HEK293 (cell line): ENCODE measurements around the gene CYP11A1.
A peak's percentile ranks its signal among the peaks of the same experiment; 100 is the strongest.

Source experiments
- KLF1 ChIP-seq: fragments of 450-650 bp; formaldehyde crosslinking; IDR thresholded peaks from 2 replicates; pipeline ENCODE4 v1.5.1; 2016; ENCODE audit warnings: missing biosample characterization, missing genetic modification characterization
- RBAK ChIP-seq: fragments of 450-650 bp; formaldehyde crosslinking; IDR thresholded peaks from 2 replicates; pipeline ENCODE4 v1.5.1; 2016; ENCODE audit warnings: missing biosample characterization, missing genetic modification characterization
- YY1 ChIP-seq: fragments of 450-650 bp; formaldehyde crosslinking; IDR thresholded peaks from 2 replicates; pipeline ENCODE4 v1.5.1; 2018; ENCODE audit warnings: missing biosample characterization, missing genetic modification characterization
- ZNF274 ChIP-seq, 2 experiments: fragments of 200-500 bp in 1 of 2; fragments of 450-650 bp in 1 of 2; sonication (Bioruptor generic) in 1 of 2; formaldehyde crosslinking in 1 of 2; IDR thresholded peaks; 2 replicates each; pipeline versions ENCODE4 v1.5.1 to v1.6.1; 2014 to 2016; ENCODE audit warnings: borderline replicate concordance in 1 of 2, inconsistent platforms in 1 of 2, low read length in 1 of 2, missing biosample characterization in 1 of 2, missing genetic modification characterization in 1 of 2
- ZNF292 ChIP-seq: fragments of 450-650 bp; formaldehyde crosslinking; IDR thresholded peaks from 2 replicates; pipeline ENCODE4 v1.5.1; 2016; ENCODE audit warnings: low read depth, missing biosample characterization, missing genetic modification characterization, borderline replicate concordance
- ZNF670 ChIP-seq: fragments of 450-650 bp; formaldehyde crosslinking; IDR thresholded peaks from 2 replicates; pipeline ENCODE4 v1.5.1; 2016; ENCODE audit warnings: missing biosample characterization, missing genetic modification characterization, low read depth
- ZNF677 ChIP-seq: fragments of 450-650 bp; IDR thresholded peaks from 2 replicates; pipeline ENCODE4 v1.5.0; 2018; ENCODE audit warnings: missing biosample characterization, mild to moderate bottlenecking, missing genetic modification characterization, moderate library complexity
- TF ChIP-seq, protein P1 (sequence below): fragments of 450-650 bp; formaldehyde crosslinking; IDR thresholded peaks from 2 replicates; pipeline ENCODE4 v1.5.1; 2016; ENCODE audit warnings: missing biosample characterization, missing genetic modification characterization
- TF ChIP-seq, protein P2 (sequence below): fragments of 450-650 bp; formaldehyde crosslinking; IDR thresholded peaks from 2 replicates; pipeline ENCODE4 v1.5.0; 2017; ENCODE audit warnings: missing biosample characterization, missing genetic modification characterization, borderline replicate concordance
- TF ChIP-seq, protein P3 (sequence below): IDR thresholded peaks from 2 replicates; pipeline ENCODE4 v1.6.1; 2011; ENCODE audit warnings: mild to moderate bottlenecking, low read depth, low read length, borderline replicate concordance

DNA sequence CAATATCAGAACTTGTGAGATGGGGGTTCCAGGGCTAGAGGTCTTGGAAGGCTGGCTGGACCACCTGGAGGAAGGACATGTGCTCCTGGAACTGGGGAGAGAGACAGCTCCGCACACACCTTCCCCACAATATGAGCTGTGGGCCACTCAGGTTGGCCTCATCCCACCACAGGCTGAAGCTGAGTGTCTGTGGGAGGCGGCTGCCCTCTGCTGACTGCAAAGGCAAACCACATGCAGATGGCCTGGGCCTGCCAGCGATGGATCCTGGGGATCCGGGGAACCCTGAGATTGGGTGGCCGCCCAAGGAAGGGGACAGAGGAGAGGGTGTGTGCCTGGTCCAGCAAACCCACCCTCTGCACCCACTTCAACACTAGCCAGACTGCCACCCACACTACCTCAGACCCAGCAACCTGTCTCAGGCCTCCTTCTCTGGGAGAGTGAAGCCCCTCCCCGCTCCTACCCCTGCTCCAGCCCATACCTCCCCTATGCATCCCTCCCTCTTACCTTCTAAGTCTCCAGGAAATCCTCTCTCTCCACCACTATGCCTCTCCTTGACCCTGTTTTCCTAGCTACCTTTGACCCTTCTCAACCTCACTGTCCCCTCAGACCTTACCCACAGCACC lies 44.8 kb downstream of the CYP11A1 start:
- TF ChIP-seq, protein P1, sequence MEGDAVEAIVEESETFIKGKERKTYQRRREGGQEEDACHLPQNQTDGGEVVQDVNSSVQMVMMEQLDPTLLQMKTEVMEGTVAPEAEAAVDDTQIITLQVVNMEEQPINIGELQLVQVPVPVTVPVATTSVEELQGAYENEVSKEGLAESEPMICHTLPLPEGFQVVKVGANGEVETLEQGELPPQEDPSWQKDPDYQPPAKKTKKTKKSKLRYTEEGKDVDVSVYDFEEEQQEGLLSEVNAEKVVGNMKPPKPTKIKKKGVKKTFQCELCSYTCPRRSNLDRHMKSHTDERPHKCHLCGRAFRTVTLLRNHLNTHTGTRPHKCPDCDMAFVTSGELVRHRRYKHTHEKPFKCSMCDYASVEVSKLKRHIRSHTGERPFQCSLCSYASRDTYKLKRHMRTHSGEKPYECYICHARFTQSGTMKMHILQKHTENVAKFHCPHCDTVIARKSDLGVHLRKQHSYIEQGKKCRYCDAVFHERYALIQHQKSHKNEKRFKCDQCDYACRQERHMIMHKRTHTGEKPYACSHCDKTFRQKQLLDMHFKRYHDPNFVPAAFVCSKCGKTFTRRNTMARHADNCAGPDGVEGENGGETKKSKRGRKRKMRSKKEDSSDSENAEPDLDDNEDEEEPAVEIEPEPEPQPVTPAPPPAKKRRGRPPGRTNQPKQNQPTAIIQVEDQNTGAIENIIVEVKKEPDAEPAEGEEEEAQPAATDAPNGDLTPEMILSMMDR (tag by site-specific recombination): peak; percentile 96
- TF ChIP-seq ZNF292 (tag by site-specific recombination) (no peak), RBAK (tag by site-specific recombination) (no peak), YY1 (tag by site-specific recombination) (no peak), ZNF670 (tag by site-specific recombination) (no peak), ZNF677 (no peak), ZNF274 (IDR thresholded peaks at IDR 0.05; ENCODE audit: low read length) (no peak), ZNF274 (tag by site-specific recombination; IDR thresholded peaks at IDR 0.05; ENCODE audit: borderline replicate concordance) (no peak), KLF1 (tag by site-specific recombination) (no peak)
- TF ChIP-seq, protein P2, sequence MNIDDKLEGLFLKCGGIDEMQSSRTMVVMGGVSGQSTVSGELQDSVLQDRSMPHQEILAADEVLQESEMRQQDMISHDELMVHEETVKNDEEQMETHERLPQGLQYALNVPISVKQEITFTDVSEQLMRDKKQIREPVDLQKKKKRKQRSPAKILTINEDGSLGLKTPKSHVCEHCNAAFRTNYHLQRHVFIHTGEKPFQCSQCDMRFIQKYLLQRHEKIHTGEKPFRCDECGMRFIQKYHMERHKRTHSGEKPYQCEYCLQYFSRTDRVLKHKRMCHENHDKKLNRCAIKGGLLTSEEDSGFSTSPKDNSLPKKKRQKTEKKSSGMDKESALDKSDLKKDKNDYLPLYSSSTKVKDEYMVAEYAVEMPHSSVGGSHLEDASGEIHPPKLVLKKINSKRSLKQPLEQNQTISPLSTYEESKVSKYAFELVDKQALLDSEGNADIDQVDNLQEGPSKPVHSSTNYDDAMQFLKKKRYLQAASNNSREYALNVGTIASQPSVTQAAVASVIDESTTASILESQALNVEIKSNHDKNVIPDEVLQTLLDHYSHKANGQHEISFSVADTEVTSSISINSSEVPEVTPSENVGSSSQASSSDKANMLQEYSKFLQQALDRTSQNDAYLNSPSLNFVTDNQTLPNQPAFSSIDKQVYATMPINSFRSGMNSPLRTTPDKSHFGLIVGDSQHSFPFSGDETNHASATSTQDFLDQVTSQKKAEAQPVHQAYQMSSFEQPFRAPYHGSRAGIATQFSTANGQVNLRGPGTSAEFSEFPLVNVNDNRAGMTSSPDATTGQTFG: no peak
- TF ChIP-seq, protein P3, sequence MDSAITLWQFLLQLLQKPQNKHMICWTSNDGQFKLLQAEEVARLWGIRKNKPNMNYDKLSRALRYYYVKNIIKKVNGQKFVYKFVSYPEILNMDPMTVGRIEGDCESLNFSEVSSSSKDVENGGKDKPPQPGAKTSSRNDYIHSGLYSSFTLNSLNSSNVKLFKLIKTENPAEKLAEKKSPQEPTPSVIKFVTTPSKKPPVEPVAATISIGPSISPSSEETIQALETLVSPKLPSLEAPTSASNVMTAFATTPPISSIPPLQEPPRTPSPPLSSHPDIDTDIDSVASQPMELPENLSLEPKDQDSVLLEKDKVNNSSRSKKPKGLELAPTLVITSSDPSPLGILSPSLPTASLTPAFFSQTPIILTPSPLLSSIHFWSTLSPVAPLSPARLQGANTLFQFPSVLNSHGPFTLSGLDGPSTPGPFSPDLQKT: no peak
